T-helper 2 cell treated with Interferon-gamma antibody and Interleukin-4, amounts not matched to agents 100 ng/mL and 5 ng/mL, for 36 hours (primary cell): Measurements from ENCODE around the gene DDX28. TPM values are rescaled to one million over a fixed set of nuclear protein-coding genes. Genes with fewer than 3 reads are reported as not detected.
"Not testable (repeated sequence)": the region's sequence is repeated elsewhere in the genome, so short reads cannot be mapped to it uniquely, and the experiment has no call there.

ENCODE experiments used
- intact Hi-C: fragments of 100-400 bp; cut with micrococcal nuclease; formaldehyde crosslinking; loops from one replicate; pipeline ENCODE4 v1.15.1; 2023
- total RNA-seq: library from RNA; stranded (reverse); gene quantifications from 2 replicates; pipeline ENCODE4 v1.2.3, GENCODE V29; 2022

DDX28 gene
- total RNA-seq, 1 donor from 2014 or later = 16.5 TPM

DNA sequence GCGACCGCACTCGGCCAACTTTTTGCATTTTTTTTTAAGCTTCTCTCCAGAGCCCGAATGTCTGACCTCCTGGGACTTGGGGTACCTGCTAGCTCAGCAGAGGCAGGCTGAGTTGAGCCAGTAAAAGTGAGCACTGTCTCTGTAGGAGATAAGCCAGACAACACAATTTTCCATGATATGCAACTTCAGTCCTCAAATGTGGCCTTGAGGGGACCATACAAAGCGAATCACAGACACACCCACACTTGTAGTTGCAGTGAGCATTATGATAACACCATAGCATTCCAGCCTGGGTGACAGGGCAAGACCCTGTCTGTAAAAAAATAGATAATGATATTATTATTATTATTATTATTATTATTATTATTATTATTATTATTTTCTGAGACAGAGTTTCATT is 26.4 kb downstream of the DDX28 start:
- intact Hi-C loops = loop anchor here (10.0 kb wide), 1 partner anchor 1138 kb away; the partner anchor contains the start of genes CHTF8 and UTP4

DNA sequence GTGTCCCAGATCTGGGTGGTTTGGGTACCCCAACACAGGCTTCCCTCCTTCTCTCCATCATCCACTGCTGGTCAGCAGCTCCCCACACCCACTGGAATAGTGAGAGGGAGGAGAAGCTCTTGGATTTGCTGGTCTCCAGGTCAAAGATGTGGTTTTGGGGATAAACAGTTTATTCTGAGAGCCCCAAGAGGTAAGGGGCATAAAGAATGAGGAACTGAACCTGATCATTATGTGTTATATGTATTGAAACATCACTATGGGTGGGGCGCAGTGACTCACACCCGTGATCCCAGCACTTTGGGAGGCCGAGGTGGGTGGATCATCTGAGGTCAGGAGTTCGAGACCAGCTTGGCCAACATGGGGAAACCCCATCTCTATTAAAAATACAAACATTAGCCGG is 27.6 kb downstream of the DDX28 start:
- intact Hi-C loops = loop anchor here (10.0 kb wide), 1 partner anchor 1139 kb away; the partner anchor contains the start of genes CHTF8 and UTP4

DNA sequence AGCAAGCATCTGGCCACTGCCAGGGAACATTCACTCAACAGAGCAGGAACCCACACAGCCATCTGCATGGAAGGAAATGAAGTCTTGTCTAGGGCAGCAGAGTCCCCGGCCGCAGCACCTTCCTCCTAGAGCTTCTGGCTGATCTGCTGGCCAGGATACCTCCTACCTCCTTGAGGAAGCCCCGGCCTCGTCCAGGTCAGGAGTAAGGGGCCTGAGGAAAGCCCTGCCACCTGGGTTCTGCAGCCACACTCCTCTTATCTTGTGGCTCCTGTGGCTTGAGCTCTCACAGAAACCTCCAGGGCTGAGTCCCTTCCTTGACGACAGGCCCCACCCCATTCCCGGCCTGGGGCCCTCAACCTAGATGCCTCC is 29.0 kb downstream of the DDX28 start:
- intact Hi-C loops = loop anchor here (10.0 kb wide), 1 partner anchor 1141 kb away; the partner anchor contains the start of genes CHTF8 and UTP4

DNA sequence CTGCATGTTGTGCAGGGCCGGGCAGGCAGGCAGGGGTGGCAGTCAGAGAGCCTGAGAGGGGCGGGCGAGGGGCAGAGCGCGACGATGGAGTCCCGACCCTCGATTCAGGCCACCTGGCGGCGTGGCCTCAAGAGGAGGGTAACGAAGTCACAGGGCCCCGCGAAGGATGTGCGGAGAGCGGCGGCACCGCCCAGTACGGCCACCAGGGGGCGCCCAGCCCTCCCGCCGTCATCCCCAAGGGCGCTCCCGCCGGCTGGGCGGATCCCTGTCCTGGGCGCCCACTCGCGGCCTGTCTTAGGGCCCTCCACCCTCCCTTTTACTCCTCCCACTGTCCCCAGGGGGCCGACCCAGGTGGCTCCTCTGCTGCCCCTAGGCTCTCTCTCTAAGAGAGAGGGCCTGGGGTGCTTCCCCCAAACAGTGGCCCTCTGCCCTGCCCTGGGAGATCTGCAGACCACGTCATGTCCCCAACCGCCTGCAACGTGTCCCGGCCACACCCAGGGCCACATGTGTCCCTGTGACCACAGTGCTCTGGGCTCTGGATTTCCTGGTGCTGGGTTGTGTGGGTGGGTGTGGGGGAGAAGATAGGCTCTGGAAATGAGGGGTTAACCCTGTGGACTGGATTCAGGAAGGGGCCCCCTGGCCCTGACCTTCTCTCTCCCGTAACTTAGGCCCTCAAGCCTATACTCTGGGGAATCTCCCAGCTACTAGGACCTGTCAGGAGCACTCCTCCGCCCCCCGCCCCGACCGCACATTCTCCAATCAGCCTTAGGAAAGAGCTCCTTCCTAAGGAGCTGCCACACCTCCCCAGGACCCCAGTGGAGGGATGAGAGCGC is 29.6 kb downstream of the DDX28 start:
- intact Hi-C loops = loop anchor here (1.0 to 10.0 kb wide), 5 partner anchors 30 to 1141 kb away; partner anchors contain the start of genes CHTF8, DDX28, DUS2 and PSMB10

DNA sequence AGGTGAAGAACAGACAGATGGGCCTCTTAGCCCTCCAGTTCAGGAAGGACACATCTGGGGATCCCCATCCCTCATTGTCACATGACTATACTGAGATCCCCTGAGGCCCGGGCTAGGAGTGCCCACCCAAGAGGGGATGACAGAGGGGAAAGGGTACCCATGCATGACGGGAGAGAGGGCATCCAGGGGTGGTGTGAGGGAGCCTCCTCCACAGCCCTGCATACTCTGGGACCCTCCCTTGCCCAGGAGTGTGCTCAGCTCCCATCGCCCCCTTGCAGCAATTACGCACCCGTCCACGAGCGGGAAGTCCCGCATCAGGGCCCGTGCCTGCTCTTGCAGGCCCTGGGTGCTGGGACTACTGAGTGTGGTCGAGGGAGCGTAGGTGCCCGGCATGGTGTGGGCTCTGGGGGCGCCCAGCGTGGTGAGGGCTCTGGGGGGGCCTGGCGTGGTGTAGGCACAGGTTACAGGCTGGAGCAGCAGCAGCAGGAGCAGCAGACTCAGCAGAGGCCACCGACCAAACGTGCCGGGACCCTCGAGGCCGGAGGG is 30.3 kb downstream of the DDX28 start:
- intact Hi-C loops = loop anchor here (1.0 to 10.0 kb wide), 5 partner anchors 31 to 1142 kb away; partner anchors contain the start of genes CHTF8, DDX28, DUS2 and PSMB10

DNA sequence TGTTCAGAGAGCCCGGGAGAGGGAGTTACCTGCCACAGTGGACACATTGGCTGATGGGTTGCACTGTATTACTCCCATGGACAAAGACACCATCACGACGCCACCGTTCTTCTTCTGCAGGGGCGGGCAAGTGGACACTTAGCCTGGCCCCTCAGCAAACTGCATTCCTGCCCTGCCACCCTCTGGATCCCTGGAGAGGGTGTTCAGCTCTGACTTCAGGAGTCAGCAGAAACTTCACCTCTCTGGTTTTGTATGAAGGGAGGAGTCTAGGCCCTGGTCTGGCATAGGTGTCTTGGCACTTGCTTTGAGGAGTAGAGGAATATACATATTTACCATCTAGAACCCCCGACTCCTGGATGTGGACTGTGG is 33.0 kb downstream of the DDX28 start:
- intact Hi-C loops = loop anchor here (10.0 kb wide), 1 partner anchor 1145 kb away; the partner anchor contains the start of genes CHTF8 and UTP4

DNA sequence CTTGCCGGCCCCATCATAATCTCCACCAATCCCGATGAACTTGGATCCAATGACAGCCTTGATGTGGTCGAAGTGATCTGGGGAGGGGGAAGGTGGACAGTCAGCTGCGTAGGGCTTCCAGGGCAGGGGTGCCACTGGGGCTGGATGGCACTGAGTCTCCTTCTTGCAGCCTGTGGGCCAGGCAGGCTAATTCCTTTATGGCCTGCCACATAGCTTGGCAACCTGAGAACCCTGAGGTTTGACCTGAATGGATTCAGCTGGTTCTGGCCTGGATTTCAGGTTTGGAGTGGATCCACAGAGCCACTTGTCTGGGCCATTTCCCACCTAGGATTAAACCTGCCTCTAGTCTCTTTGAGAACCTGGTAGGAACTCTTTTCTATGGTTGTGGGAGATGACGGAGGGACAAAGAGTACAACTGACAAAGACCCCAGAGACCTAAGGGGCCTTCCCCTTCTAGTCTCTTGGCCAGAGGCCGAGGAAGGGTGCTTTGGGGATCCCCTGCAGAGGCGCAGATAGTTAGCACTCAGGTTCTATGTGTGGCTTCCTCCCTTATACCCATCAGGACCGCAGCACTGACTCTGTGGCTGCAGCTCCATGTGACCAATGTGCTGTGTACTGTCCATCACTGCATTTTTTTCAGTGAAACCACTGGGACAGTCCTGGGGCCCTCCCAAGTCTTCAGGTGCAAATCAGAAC is 33.6 kb downstream of the DDX28 start:
- intact Hi-C loops = loop anchor here (10.0 kb wide), 1 partner anchor 1145 kb away; the partner anchor contains the start of genes CHTF8 and UTP4

DNA sequence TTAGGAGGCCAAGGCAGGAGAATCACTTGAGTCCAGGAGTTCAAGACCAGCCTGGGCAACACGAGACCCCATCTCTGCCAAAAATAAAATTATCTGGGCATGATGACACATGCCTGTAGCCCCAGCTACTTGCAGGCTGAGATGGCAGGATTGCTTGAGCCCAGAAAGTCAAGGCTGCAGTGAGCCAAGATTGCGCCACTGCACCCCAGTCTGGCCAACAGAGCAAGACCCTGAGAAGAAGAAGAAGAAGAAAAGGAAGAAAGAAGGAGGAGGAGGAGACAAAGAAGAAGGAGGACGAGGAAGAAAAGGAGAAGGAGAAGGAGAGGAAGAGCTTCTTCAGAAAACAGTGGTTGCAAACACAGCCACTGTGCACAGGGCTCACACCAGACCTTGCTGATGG is 34.4 kb downstream of the DDX28 start:
- intact Hi-C loops = no loop called here

DNA sequence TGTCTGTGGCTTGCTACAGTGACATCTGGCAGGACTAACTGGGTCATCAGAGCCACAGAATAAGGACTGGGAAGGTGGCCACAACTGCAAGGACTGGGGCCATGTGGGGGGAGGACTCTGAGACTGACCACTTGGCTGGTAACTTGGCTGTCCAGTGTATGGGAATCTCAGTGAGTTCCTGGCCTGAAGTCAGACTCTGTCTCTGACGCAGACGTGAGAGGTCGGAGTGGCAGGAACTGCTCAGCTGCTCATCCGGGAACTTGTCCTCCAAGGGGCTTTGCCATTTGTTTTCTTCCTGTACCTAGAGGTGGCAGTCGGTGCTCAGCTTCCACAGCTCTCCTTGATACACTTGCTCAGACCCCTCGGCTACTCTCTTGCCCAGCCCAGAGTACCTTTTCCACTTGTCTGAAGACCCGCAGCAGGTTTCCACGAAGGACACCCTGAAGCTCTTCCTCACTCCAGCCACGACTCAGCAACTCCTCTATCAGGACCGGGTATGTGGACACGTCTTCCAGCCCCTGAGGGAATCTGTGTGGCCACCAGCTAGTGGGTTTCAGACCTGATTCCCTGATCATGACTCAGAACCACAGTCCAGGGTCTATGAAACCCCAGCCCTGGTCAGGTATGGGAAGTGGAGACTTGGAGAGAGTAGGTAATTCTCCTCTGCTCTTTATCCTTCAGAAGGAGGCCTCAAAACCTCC is 35.4 kb downstream of the DDX28 start:
- intact Hi-C loops = no loop called here

DNA sequence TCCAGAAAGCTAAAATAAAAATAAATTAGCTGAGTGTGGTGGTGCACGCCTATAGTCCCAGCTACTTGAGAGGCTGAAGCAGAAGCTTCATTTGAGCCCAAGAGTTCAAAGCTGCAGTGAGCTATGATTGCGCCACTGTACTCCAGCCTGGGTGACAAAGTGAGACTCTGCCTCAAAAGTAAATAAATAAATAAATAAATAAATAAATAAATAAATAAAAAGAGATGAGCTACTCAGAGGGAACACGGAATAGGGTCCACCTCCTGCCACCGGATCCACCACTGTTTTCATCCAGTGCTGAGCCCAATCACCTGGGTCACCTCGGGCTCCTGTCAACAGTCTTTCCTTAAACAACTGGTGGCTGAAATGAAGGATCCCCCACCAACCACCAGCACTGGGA is 36.1 kb downstream of the DDX28 start:
- intact Hi-C loops = no loop called here

DNA sequence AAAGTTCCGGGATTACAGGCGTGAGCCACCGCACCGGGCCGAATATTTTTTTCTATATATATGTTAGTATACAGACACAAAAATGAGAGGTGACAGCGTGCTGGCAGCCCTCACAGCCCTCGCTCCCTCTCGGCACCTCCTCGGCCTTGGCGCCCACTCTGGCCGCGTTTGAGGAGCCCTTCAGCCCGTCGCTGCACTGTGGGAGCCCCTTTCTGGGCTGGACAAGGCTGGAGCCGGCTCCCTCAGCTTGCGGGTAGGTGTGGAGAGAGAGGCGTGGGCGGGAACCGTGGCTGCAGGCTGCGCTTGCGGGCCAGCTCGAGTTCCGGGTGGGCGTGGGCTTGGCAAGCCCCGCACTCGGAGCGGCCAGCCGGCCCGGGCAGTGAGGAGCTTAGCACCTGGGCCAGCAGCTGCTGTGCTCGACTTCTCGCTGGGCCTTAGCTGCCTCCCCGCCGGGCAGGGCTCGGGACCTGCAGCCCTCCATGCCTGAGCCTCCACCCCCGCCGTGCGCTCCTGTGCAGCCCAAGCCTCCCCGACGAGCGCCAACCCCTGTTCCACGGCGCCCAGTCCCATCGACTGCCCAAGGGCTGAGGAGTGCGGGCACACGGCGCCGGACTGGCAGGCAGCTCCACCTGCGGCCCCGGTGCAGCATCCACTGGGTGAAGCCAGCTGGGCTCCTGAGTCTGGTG is 40.9 kb downstream of the DDX28 start:
- intact Hi-C loops = loop anchor here (5.0 kb wide), 1 partner anchor 40 kb away; the partner anchor contains the start of genes DDX28 and DUS2

DNA sequence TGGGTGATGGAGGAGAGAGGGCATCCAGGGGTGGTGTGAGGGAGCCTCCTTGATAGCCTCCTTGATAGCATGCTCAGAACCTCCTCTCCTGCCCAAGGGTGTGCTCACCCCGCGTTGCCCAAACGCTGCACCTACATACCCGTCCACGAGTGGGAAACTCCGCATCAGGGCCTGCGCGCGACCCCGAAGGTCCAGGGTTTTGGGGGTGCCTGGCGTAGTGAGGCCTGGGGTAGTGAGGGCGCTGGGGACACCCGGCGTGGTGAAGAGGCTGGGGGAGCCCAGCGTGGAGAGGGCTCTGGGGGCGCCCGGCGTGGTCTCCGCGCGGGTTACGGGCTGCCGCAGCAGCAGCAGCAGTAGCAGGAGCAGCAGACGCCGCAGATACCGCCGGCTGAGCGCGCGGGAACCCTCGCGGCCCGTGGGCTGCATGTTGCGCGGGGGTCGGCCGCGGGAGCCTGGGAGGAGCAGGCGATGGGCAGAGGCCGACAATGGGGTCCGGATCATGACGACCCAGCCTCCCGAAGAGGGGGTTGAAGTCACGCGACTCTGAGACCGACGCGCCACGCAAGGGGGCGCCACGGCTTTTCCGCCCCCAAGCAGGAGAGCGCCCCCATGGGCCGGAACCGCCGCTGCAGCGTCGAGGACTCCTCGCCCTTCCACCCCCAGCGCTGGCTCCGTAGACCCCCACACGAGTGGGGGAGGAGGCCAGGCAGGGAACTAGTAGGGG is 42.9 kb downstream of the DDX28 start, which contains the start of gene DPEP3:
DPEP3 (minus strand) TSS at position 545 of the 724 bp plus-strand sequence; CDS start at position 426, 119 bp downstream.
- intact Hi-C loops = loop anchor here (5.0 kb wide), 1 partner anchor 42 kb away; the partner anchor contains the start of genes DDX28 and DUS2

DNA sequence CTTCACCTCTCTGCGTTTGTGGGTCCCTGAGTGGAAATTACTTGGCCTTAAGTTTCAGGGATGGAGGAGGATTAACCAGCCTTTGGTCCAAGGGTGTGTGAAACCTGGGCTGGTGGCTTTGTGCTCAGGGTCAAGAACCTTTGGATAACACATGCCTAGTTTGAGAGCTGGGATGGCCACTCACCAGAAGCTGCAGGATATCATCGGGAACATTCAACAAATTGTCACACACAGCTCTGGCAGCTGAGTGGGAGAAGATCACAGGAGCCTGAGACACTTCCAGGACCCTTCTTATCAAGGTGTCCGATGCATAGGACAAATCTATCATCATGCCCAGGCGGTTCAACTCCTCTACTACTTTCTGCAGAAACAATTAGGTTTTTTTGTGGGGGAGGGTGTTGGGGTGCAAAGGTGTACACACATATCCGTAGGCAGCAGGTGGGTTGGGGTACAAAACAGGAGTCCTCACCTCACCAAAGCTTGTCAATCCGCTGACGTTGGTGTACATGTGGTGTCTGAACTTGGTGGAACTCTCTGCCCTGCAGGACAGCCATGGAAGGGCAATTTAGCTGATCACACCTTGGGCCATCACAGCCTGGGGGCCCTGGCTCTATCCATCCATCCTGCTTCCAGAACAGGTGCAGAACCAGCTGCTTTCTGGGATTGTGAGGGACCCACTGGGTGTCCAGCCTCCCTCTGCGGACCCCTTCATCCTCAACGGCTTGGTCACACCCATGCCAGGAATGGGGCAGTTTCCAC is 45.4 kb downstream of the DDX28 start:
- intact Hi-C loops = no loop called here

DNA sequence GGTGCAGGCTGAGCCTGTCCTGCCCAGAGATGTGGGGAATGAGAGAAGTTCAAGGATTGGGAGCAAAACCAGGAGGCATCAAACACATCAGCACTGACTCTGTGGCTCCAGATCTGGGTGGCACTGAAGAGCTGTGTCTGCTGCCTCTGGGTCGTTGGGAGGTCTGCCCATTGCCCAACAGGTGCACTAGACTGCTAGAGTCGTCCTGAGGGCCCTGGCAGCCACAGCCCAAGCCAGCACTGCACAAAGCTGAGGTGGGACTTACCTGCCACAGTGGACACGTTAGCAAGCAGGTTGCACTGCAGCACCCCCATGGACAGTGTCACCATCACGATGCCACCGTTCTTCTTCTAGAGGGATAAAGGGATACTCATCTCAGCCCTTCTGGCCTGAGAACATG is 46.0 kb downstream of the DDX28 start:
- intact Hi-C loops = no loop called here

DNA sequence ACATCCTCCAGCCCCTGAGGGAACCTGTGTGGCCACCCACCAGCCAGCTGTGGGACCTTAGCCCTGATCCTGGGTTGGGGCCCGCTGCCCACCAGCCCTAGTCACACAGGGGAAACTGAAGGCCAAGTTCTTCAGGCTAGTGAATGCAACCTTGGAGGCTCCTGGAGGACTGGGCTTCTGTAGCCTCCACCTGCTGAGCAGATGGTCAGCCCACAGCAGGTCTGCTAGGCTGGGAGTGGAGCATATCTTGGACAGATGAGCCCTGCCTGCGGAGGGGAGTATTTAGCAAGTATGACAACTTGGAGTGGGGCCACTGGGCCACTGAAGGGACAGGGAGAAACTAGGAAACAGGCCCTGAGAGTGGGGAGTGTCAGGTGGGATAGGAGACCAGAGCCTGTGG is 46.8 kb downstream of the DDX28 start:
- intact Hi-C loops = no loop called here

DNA sequence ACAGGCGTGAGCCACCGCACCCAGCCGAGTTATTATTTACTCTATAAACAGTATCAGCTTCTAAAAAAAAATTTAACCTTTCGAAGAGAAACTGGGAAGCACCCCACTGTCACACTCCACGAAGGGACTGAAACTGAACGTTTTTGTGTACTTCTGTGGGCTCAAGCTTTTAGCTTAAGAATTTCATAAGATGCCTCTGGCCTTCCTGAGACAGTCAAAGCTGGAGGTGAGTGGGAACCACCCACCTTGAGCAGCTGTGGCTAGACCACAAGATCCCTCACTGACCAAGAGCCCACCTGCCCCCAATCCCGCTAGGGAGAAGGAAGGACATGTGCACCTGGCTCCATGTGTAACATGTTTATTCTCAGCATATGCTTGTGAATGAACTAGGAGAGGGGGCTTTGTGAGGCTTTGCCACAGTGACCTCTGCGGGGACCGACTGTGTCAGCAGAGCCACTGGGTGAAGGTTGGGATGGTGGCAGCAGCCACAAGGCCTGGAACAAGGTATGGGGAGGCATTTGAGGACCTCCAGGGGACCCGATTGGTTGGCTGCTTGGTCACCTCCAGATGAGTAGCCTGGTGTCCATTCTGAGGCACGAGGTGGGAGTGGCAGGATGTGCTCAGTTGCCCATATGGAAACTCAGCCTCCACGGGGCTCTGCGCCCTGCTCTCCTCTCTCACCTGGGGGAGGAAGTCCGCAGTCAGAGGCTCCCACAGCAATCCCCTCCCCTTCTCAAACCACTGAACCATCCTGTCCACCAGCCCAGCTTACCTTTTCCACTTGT is 47.5 kb downstream of the DDX28 start:
- intact Hi-C loops = no loop called here

DNA sequence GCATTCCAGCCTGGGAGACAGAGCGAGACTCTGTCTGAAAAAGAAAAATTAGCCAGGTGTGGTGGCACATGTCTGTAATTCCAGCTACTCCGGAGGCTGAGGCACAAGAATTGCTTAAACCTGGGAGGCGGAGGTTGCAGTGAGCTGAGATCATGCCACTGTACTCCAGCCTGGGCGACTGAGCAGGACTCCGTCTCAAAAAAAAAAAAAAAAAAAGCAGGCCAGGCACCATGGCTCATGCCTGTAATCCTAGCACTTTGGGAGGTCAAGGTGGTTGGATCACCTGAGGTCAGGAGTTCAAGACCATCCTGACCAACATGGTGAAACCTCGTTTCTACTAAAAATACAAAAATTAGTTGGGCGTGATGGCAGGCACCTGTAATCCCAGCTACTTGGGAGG is 50.7 kb downstream of the DDX28 start:
- intact Hi-C loops = not testable (repeated sequence)

DNA sequence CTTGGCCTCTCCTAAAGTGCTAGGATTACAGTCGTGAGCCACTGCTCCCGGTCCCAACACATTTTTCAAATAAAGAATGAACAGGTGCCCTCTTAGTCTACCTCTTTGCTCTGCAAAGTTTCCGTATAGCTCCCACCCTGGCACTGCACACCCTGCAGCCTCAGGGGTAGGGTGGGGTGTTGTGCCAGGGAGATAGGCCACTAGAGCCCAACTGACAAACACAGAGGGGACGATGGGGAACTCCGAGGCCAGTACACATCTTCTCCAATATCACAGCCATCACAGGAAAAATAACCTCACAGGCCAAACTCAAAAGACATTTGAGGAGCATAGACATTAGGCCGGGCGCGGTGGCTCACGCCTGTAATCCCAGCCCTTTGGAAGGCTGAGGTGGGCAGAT is 51.9 kb downstream of the DDX28 start:
- intact Hi-C loops = no loop called here
